Measurements from ENCODE around the gene ASZ1. TPM values are rescaled to one million over a fixed set of nuclear protein-coding genes. Genes with fewer than 3 reads are reported as not detected.

Gene ASZ1
- polyA plus RNA-seq, 1 donor from 2014 or later = not detected

GRCh38 chr7:117472335-117472734 is 45.0 kb upstream of the ASZ1 start:
- Histone ChIP-seq H3K9me2 (ENCODE audit: insufficient read depth, low read length) (no peaks in the 10 kb centered on the region), H3K4me2 (ENCODE audit: low read length) (no peak overlapping the region), H3K36me3 (ENCODE audit: insufficient read depth, low read length) (no peaks in the 10 kb centered on the region), H3F3A (ENCODE audit: insufficient read depth, low read length, poor library complexity, severe bottlenecking) (no peaks in the 10 kb centered on the region), H2AFZ (ENCODE audit: low read depth, low read length) (no peak overlapping the region), H3K79me2 (replicated peaks; ENCODE audit: insufficient read depth, low read length) (no peaks in the 10 kb centered on the region), H3K27ac (ENCODE audit: low read length) (no peak overlapping the region), H3K9me3 (ENCODE audit: low read length) (no peaks in the 10 kb centered on the region), H3K9ac (ENCODE audit: low read length) (no peak overlapping the region), H3K4me3 (ENCODE audit: low read length) (no peak overlapping the region), H4K20me1 (ENCODE audit: insufficient read depth) (no peaks in the 10 kb centered on the region), H3K27me3 (ENCODE audit: insufficient read depth, low read depth, low read length) (peaks cover 16% of the 10 kb centered on the region)
- TF ChIP-seq CTCF (IDR thresholded peaks at IDR 0.05; ENCODE audit: poor library complexity, severe bottlenecking) (no peak), SMC3 (conservative IDR thresholded peaks at IDR 0.05; ENCODE audit: poor library complexity) (no peak), REST (IDR thresholded peaks at IDR 0.05; ENCODE audit: borderline replicate concordance) (no peak), POLR2AphosphoS5 (IDR thresholded peaks at IDR 0.05) (no peak), MXI1 (conservative IDR thresholded peaks at IDR 0.05; ENCODE audit: poor library complexity, severe bottlenecking) (no peak), RAD21 (conservative IDR thresholded peaks at IDR 0.05) (no peak), EZH2 (IDR thresholded peaks at IDR 0.05; ENCODE audit: borderline replicate concordance, insufficient read depth, low read length, poor library complexity, severe bottlenecking) (no peak), EP300 (conservative IDR thresholded peaks at IDR 0.05; ENCODE audit: poor library complexity, severe bottlenecking) (no peak), TAF1 (IDR thresholded peaks at IDR 0.05; ENCODE audit: low read depth) (no peak)

- TF ChIP-seq EP300 (conservative IDR thresholded peaks at IDR 0.05; ENCODE audit: poor library complexity, severe bottlenecking) (no peak), RAD21 (conservative IDR thresholded peaks at IDR 0.05) (no peak), CTCF (IDR thresholded peaks at IDR 0.05; ENCODE audit: poor library complexity, severe bottlenecking) (no peak), SMC3 (conservative IDR thresholded peaks at IDR 0.05; ENCODE audit: poor library complexity) (no peak), MXI1 (conservative IDR thresholded peaks at IDR 0.05; ENCODE audit: poor library complexity, severe bottlenecking) (no peak), POLR2AphosphoS5 (IDR thresholded peaks at IDR 0.05) (no peak), EZH2 (IDR thresholded peaks at IDR 0.05; ENCODE audit: borderline replicate concordance, insufficient read depth, low read length, poor library complexity, severe bottlenecking) (no peak), REST (IDR thresholded peaks at IDR 0.05; ENCODE audit: borderline replicate concordance) (no peak), TAF1 (IDR thresholded peaks at IDR 0.05; ENCODE audit: low read depth) (no peak)
- H3K4me2 ChIP-seq (ENCODE audit: low read length) = no peak overlapping the region
- H3K4me3 ChIP-seq (ENCODE audit: low read length) = no peak overlapping the region
- H3K27me3 ChIP-seq (ENCODE audit: insufficient read depth, low read depth, low read length) = peaks cover under 1% of the 10 kb centered on the region
- H3K27ac ChIP-seq (ENCODE audit: low read length) = no peak overlapping the region
- H3F3A ChIP-seq (ENCODE audit: insufficient read depth, low read length, poor library complexity, severe bottlenecking) = no peaks in the 10 kb centered on the region
- H4K20me1 ChIP-seq (ENCODE audit: insufficient read depth) = no peaks in the 10 kb centered on the region
- H3K9me2 ChIP-seq (ENCODE audit: insufficient read depth, low read length) = no peaks in the 10 kb centered on the region
- no peaks in the 10 kb centered on the region for H3K9me3 ChIP-seq (ENCODE audit: low read length)
- no peak overlapping the region for H2AFZ ChIP-seq (ENCODE audit: low read depth, low read length)
- H3K9ac ChIP-seq (ENCODE audit: low read length) = no peak overlapping the region
- H3K79me2 ChIP-seq (replicated peaks; ENCODE audit: insufficient read depth, low read length) = no peaks in the 10 kb centered on the region
- H3K36me3 ChIP-seq (ENCODE audit: insufficient read depth, low read length) = no peaks in the 10 kb centered on the region
Measured at GRCh38 chr7:117470777-117471176, 43.5 kb upstream of the ASZ1 start.

Measured in neural cell (in vitro differentiated cells).